HL-60 (cell line): ENCODE results near the gene CMA1.

ENCODE experiments used
- CTCF ChIP-seq: IDR thresholded peaks from one replicate; pipeline ENCODE4 v1.5.1; 2011; ENCODE audit warnings: low read length, control low read depth, inconsistent platforms; ENCODE audit not compliant: insufficient read depth
- POLR2AphosphoS5 ChIP-seq: IDR thresholded peaks from 2 replicates; pipeline ENCODE4 v1.6.1; 2012; ENCODE audit warnings: low read depth

- TF ChIP-seq POLR2AphosphoS5 (no peak), CTCF (no peak)
Measured at GRCh38 chr14:24534286-24534685, 26.2 kb upstream of the CMA1 start.
